GM12891 (cell line): ENCODE data around the gene TRIM41.
A peak's percentile ranks its signal among the peaks of the same experiment; 100 is the strongest.
"Not testable (repeated sequence)": the region's sequence is repeated elsewhere in the genome, so short reads cannot be mapped to it uniquely, and the experiment has no call there.

Experiments
- DNase-seq: peaks from one replicate; pipeline ENCODE4 v3.0.0; 2011; ENCODE audit warnings: low spot score; ENCODE audit not compliant: insufficient read length
- FAIRE-seq: peaks from 2 replicates; lab custom pipeline; 2011; peaks lifted over from hg19 to GRCh38; lab: Jason Lieb, UNC
- PAX5 ChIP-seq: IDR thresholded peaks from 2 replicates; pipeline ENCODE4 v1.6.1; 2011; ENCODE audit warnings: low read length, moderate library complexity, mild to moderate bottlenecking; ENCODE audit not compliant: insufficient read depth, severe bottlenecking
- POLR2A ChIP-seq: IDR thresholded peaks from 2 replicates; pipeline ENCODE4 v1.6.1; 2011; ENCODE audit warnings: low read depth, low read length, control low read depth
- POLR2AphosphoS5 ChIP-seq: IDR thresholded peaks from 2 replicates; pipeline ENCODE4 v1.6.1; 2011; ENCODE audit warnings: low read depth, low read length, control low read depth
- POU2F2 ChIP-seq: IDR thresholded peaks from 2 replicates; pipeline ENCODE4 v1.6.1; 2011; ENCODE audit warnings: low read depth, mild to moderate bottlenecking, control low read depth, low read length, moderate library complexity
- SPI1 ChIP-seq: IDR thresholded peaks from 2 replicates; pipeline ENCODE4 v1.6.1; 2011; ENCODE audit warnings: low read depth, low read length, control low read depth
- TAF1 ChIP-seq: IDR thresholded peaks from 2 replicates; pipeline ENCODE4 v1.6.1; 2011; ENCODE audit warnings: low read depth, low read length, control low read depth

TRIM41 gene

DNA sequence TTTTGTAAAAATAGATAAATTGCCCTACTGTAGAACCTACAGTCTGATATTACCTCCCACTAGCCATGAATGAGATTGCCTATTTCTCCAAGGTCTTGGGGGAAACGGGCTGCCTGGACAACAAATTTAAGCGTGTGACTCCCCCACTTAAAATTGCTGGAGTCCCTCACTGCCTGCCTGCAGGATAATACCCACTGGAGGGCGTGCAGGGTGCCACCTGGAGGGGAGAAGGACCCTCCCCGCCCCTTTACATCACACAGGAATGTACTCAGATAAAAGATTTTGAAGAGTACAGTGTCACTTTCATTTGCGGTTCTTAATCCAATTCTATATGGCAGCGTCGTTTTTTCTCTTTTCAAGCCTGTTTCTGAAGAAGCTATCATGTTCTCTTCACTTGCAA is 11.9 kb upstream of the TRIM41 start:
- no peak for TF ChIP-seq POLR2A
- TF ChIP-seq POU2F2: no peak
- no peak for TF ChIP-seq TAF1
- no peak for TF ChIP-seq SPI1
- no peak for TF ChIP-seq POLR2AphosphoS5
- no peak for TF ChIP-seq PAX5
- no peak for FAIRE-seq
- no peak for DNase-seq

DNA sequence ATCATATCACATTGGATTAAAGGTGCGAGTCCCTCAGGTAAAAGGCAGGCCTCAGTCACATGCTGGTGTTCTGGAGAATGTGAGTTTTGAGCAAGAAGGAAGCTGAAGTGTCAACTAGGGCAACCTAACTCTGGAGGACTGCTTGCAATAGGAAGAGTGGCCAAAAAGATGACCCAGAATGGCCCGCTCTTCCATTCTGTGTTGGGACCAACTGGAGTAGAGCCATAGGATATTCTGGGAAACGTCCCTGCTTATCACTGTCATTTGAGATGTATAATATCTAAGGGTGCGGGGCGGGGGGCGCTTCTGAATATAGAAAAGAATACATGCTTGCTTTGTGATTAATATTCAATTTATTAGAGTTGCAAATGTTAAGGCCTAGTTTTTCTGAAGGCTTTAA is 11.0 kb upstream of the TRIM41 start:
- no peak for DNase-seq
- FAIRE-seq: no peak
- TF ChIP-seq POU2F2 (no peak), POLR2A (no peak), PAX5 (no peak), SPI1 (no peak), TAF1 (no peak), POLR2AphosphoS5 (no peak)

DNA sequence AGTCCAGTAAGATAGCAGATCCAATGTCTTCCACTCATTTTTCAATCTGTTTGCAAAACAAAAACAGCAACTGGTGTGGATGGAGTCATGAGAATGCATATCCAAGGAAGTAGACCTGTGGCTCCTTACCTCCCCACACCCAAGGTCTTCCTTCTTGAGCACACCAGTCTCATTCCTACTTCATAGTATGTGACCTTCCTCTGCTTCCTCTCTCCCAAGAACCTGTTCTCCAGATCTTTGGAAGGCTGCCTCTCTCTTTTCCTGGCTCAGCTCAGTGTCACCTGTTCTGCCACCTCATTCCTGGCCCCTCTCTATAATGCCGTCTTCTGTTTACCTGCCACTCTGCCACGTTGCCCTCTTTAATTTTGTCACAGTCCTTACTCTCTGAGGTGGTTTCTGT is 10.1 kb upstream of the TRIM41 start:
- DNase-seq: no peak
- FAIRE-seq: no peak
- TF ChIP-seq POLR2AphosphoS5: no peak
- TF ChIP-seq PAX5: no peak
- no peak for TF ChIP-seq TAF1
- no peak for TF ChIP-seq SPI1
- no peak for TF ChIP-seq POU2F2
- no peak for TF ChIP-seq POLR2A

DNA sequence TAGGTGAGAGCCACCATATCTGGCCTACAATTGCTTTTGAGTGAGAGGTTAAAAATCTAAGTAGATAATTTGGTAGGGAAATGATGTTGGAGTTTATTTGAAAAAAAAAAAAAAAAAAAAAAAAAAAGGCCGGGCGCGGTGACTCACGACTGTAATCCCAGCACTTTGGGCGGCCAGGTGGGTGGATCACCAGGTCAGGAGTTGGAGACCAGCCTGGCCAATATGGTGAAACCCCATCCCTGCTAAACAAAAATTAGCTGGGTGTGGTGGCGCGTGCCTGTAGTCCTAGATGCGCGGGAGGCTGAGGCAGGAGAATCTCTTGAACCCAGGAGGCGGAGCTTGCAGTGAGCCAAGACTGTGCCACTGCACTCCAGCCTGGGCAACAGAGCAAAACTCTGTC is 8.8 kb upstream of the TRIM41 start:
- not testable (repeated sequence) for FAIRE-seq, DNase-seq

DNA sequence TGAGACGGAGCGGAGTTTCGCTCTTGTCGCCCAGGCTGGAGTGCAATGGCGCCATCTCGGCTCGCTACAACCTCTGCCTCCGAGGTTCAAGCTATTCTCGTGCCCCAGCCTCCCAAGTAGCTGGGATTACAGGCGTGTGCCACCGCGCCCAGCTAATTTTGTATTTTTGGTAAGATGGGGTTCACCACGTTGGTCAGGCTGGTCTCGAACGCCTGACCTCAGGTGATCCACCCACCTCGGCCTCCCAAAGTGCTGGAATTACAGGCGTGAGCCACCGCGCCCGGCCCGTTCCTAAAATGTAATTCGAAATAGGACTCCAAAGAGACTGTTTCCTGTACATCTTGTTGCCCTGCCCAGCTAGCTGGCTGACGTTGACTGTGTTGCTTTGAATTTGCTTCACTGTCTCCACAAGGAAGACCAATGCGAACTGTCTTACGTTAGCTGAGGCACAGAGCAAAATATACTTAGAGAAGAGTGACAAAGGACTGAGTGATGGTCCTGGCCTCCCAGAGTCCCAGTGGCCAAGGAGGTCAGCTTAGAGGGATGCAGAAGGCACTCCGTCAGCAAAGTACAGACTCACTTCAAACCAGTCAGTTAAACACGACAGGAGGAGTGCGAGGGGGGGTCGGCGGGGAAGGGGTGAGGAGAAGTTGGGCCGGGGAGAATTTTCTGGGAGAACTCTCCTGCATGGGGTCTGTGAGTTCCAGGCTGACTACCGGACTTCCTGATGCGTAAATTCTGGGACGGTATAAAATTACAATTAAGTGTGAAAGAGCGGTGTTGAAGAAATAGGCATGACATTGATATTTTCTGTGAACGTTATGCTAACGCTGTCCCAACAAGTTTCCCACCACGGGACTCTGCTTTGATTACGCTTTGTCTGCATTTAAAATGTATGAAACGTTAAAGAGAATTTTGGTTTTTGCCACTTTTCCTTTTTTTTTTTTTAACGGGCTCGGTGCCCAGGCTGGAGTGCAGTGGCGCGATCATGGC is 6.8 kb upstream of the TRIM41 start:
- DNase-seq: no peak
- TF ChIP-seq POU2F2: no peak
- no peak for TF ChIP-seq SPI1
- TF ChIP-seq POLR2A: no peak
- TF ChIP-seq PAX5: no peak
- peak; percentile 5 for FAIRE-seq

DNA sequence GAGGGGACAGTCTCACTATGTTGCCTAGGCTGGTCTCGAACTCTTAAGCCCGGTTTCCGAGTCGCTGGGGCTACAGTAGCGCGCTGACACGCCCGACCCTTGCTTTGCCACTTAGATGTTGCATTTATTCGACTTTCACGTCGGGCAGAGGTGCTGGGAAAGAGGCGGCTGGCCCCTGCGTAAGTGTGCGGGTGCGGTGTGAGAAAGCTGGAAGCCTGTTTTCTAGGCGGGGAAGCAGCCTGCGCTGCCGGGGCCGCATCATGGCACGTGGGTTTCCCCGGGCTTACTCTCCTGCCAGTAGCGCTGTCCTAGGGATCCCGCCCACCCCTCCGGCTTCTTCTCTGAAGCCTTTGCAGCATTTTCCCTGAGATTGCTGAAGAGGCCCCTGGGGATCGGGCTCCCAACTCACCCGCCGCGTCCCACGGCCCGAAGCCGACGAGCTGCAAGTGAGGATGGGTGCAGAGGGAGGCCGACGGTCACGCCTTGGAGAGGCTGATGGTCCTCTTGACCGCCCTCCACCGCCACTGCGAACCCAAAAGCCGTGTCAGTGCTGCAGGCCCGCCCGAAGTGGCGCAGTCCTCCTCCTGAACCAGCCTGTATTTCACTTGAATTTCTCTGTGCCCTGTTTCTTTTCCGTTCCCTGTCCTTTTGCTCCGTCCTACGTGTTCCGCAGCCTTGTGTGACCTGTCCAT is 5.8 kb upstream of the TRIM41 start:
- DNase-seq (no peak), FAIRE-seq (peak; percentile 40)
- TF ChIP-seq PAX5: no peak
- no peak for TF ChIP-seq POLR2AphosphoS5
- TF ChIP-seq TAF1: no peak
- no peak for TF ChIP-seq POU2F2
- no peak for TF ChIP-seq SPI1
- TF ChIP-seq POLR2A: no peak

DNA sequence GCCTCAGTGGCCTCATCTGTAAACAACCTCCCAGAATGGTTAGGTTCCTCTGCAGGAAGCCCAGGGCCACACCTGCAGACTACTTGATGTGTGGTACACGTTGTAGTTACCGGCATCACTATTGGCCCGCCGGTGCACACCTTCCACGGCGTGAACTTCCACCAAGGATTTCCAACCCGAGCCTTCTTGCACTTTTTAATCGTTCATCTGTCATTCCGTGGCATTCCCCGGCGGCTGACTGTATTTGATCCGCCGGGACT is 5.3 kb upstream of the TRIM41 start:
- FAIRE-seq (no peak), DNase-seq (no peak)
- TF ChIP-seq POLR2A (no peak), POU2F2 (no peak), TAF1 (no peak), POLR2AphosphoS5 (no peak), SPI1 (no peak), PAX5 (no peak)

DNA sequence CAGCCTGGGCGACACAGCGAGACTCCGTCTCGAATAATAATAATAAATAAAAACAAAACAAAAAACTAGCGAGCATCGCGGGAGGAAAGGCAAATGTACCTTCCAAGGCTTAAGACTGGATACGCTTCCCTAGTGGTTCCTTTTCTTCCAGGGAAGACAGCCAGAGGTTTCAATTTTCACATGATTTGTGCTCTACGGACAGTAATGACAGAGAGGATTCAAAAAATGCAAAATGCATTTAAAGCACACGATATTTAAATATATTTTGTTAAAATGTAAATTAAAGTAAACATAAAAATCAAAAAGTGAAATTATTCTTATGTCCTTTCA is 4.3 kb upstream of the TRIM41 start:
- FAIRE-seq (no peak), DNase-seq (no peak)
- TF ChIP-seq SPI1 (no peak), POU2F2 (no peak), PAX5 (no peak), TAF1 (no peak), POLR2A (no peak), POLR2AphosphoS5 (no peak)

DNA sequence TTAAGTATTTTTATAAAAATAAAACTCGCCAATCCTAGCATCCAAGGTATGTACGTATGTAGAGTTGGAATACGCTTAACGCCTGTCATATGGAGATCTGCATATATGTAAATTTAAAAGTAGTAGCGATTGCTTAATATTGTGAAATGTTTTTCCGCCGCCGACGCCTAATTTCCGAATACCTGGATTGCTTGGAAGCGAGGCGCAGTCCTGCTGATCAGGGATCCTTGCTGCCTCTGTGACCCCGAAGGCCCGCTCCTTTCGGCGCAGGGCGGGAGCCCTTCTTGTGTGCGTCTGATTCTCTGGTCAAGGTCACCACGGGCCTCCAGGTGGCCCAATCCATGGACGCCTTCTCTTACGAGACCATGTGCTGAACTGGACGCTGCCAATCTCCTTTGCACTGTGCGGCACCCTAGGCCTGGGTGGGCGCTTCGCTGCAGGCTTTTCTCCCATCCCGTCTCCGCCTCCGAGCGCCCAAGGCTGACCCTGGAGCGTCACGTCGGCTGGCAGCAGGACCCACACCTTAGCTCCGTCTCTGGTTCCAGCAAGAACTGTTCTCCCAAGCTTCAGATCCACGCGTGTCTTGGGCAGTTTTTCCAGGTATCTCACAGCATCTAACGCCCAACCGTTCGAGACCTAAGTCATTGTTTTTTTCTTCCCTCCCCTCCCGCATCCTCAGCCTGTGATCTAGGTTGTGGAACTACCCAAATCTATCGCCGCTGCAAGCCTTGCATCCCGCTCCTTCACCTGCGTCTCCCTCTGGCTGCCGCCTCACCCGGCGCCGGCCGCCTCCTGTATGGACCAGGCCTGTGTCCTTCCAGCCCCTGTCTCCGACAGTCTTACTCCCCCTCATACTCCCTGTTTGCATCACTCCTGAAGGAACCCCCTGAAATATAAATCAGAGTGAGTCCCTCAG is 3.6 kb upstream of the TRIM41 start:
- no peak for DNase-seq
- no peak for FAIRE-seq
- TF ChIP-seq POLR2AphosphoS5 (no peak), TAF1 (no peak), POLR2A (no peak), SPI1 (no peak), PAX5 (no peak), POU2F2 (no peak)

DNA sequence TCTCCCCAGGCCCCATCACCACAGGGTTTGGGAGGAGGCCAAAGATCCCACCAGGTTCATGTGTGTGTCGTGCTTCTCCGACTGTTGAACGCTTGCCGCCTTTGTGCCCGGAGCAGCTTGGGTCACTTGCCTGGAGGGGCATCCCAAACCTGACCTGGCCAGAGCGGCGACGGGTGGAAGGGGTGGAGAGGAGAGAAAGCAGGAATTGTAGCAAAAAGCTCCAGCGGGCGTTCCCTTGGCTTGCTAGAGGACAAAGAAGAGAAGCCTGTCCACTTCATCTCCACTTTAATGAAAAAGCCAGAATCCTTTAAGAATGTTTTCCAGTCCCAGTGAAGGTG is 2.9 kb upstream of the TRIM41 start:
- DNase-seq (no peak), FAIRE-seq (no peak)
- TF ChIP-seq PAX5 (no peak), POU2F2 (no peak), TAF1 (no peak), POLR2A (no peak), POLR2AphosphoS5 (no peak), SPI1 (no peak)
